ENCODE data around the gene KLHDC3. TPM values are rescaled to one million over a fixed set of nuclear protein-coding genes. Genes with fewer than 3 reads are reported as not detected.
A peak's percentile ranks its signal among the peaks of the same experiment; 100 is the strongest.

Gene KLHDC3
- polyA plus RNA-seq, 3 donors = 51.9 to 141 (median 106) TPM

GRCh38 chr6:43032326-43032725 lies 18.3 kb downstream of the KLHDC3 start:
- peaks cover 0 to 8% (median 0%) of the 10 kb centered on the region in 3 donors for H3K27me3 Mint-ChIP-seq (ENCODE audit: low read depth in 3 of 3)
- H3K9me3 Mint-ChIP-seq = peaks cover 0 to 3% (median 0%) of the 10 kb centered on the region in 7 donors
- no peaks in the 10 kb centered on the region for H3K4me1 ChIP-seq (ENCODE audit: control insufficient read depth in 1 of 2, insufficient read depth in 2 of 2, low read length in 2 of 2)
- DNase-seq = no peak
- no peak overlapping the region for H2AFZ ChIP-seq (ENCODE audit: insufficient read depth, low read depth, low read length, poor library complexity, severe bottlenecking)
- no peaks in the 10 kb centered on the region for H3K27me3 ChIP-seq (ENCODE audit: control insufficient read depth in 2 of 2, insufficient read depth in 2 of 2, low read length in 2 of 2)
- no peaks in the 10 kb centered on the region for H3K79me2 ChIP-seq (ENCODE audit: insufficient read depth, low read length)
- TF ChIP-seq CTCF (IDR thresholded peaks at IDR 0.05) = no peak
- H3K27ac Mint-ChIP-seq = peak overlapping the region in 1 of 7 donors; percentile 28
- H3K27ac ChIP-seq (ENCODE audit: low read depth in 1 of 2, low read length in 2 of 2) = no peak overlapping the region
- intact Hi-C loops (cut with micrococcal nuclease) = no loop called here
- H3K36me3 Mint-ChIP-seq = peaks cover 52 to 90% of the 10 kb centered on the region in 2 donors
- no peak overlapping the region for H3K4me3 Mint-ChIP-seq
- peaks cover 51 to 86% of the 10 kb centered on the region in 2 donors for H3K36me3 ChIP-seq (replicated peaks in 1 of 2; ENCODE audit: control insufficient read depth in 1 of 2, insufficient read depth in 2 of 2, low read length in 2 of 2)
- 100% methylated on average over 1 of the region's 4 CpGs for WGBS (ENCODE audit: insufficient coverage)
- peaks cover 2% of the 10 kb centered on the region for H4K20me1 ChIP-seq (ENCODE audit: insufficient read depth, low read length)
- H3K9ac ChIP-seq (ENCODE audit: insufficient read depth, low read length, poor library complexity, severe bottlenecking) = no peak overlapping the region
- H3K4me2 ChIP-seq (replicated peaks; ENCODE audit: extremely low read depth, low read length, poor library complexity, severe bottlenecking) = no peak overlapping the region
- no peak overlapping the region for H3K4me3 ChIP-seq (replicated peaks in 1 of 3; ENCODE audit: low read depth in 2 of 3, low read length in 3 of 3)
- no peaks in the 10 kb centered on the region for H3K4me1 Mint-ChIP-seq
- H3K9me3 ChIP-seq (replicated peaks in 1 of 2; ENCODE audit: control insufficient read depth in 1 of 2, insufficient read depth in 1 of 2, low read length in 2 of 2) = no peaks in the 10 kb centered on the region

- Histone ChIP-seq H3K4me3 (replicated peaks in 1 of 3; ENCODE audit: low read depth in 2 of 3, low read length in 3 of 3) (no peak overlapping the region), H3K27me3 (ENCODE audit: control insufficient read depth in 2 of 2, insufficient read depth in 2 of 2, low read length in 2 of 2) (no peaks in the 10 kb centered on the region), H4K20me1 (ENCODE audit: insufficient read depth, low read length) (no peaks in the 10 kb centered on the region), H3K4me1 (ENCODE audit: control insufficient read depth in 1 of 2, insufficient read depth in 2 of 2, low read length in 2 of 2) (no peaks in the 10 kb centered on the region), H3K27ac (ENCODE audit: low read depth in 1 of 2, low read length in 2 of 2) (peak overlapping the region in 1 of 2 donors; percentile 6), H3K9me3 (replicated peaks in 1 of 2; ENCODE audit: control insufficient read depth in 1 of 2, insufficient read depth in 1 of 2, low read length in 2 of 2) (no peaks in the 10 kb centered on the region), H3K36me3 (replicated peaks in 1 of 2; ENCODE audit: control insufficient read depth in 1 of 2, insufficient read depth in 2 of 2, low read length in 2 of 2) (peaks cover 53 to 87% of the 10 kb centered on the region in 2 donors), H3K4me2 (replicated peaks; ENCODE audit: extremely low read depth, low read length, poor library complexity, severe bottlenecking) (no peak overlapping the region), H3K9ac (ENCODE audit: insufficient read depth, low read length, poor library complexity, severe bottlenecking) (no peak overlapping the region), H3K79me2 (ENCODE audit: insufficient read depth, low read length) (no peaks in the 10 kb centered on the region), H2AFZ (ENCODE audit: insufficient read depth, low read depth, low read length, poor library complexity, severe bottlenecking) (no peak overlapping the region)
- 100% methylated on average over 1 of the region's 2 CpGs for WGBS (ENCODE audit: insufficient coverage)
- no peak for TF ChIP-seq CTCF (IDR thresholded peaks at IDR 0.05)
- peaks cover 0 to 3% (median 0%) of the 10 kb centered on the region in 7 donors for H3K9me3 Mint-ChIP-seq
- H3K4me3 Mint-ChIP-seq = no peak overlapping the region
- intact Hi-C loops (cut with micrococcal nuclease) = no loop called here
- peaks cover 0 to 5% (median 0%) of the 10 kb centered on the region in 3 donors for H3K27me3 Mint-ChIP-seq (ENCODE audit: low read depth in 3 of 3)
- no peaks in the 10 kb centered on the region for H3K4me1 Mint-ChIP-seq
- DNase-seq = no peak
- H3K36me3 Mint-ChIP-seq = peaks cover 52 to 90% of the 10 kb centered on the region in 2 donors
- H3K27ac Mint-ChIP-seq = peak overlapping the region in 1 of 7 donors; percentile 22
Measured at GRCh38 chr6:43033496-43034189, 19.6 kb downstream of the KLHDC3 start.

Data from CD14-positive monocyte (primary cell).